SK-N-MC (cell line): ENCODE measurements around the gene GFY.

Experiments
- DNase-seq: peaks from one replicate; pipeline ENCODE4 v3.0.0-alpha.2; 2011; ENCODE audit warnings: low read depth, low spot score
- H3K27ac ChIP-seq: fragments of 200-600 bp; sonication (generic); 2 replicates; pipeline ENCODE4 v1.5.1; 2016; ENCODE audit warnings: mixed run types
- H3K36me3 ChIP-seq: fragments of 200-600 bp; sonication (generic); 2 replicates; pipeline ENCODE4 v1.6.1; 2017; ENCODE audit warnings: antibody characterized with exemption, low read length, mixed read lengths; ENCODE audit not compliant: insufficient read depth
- H3K4me3 ChIP-seq: fragments of 200-600 bp; sonication (generic); 2 replicates; pipeline ENCODE4 v1.5.1; 2016
- H3K9ac ChIP-seq: fragments of 200-600 bp; sonication (generic); 2 replicates; pipeline ENCODE4 v1.8.0; 2017; ENCODE audit warnings: mixed run types, mixed read lengths; ENCODE audit not compliant: insufficient read length
- H3K9me3 ChIP-seq: fragments of 200-600 bp; sonication (generic); 2 replicates; pipeline ENCODE4 v1.6.1; 2017; ENCODE audit warnings: low read depth, mild to moderate bottlenecking, antibody characterized with exemption, low read length, moderate library complexity, mixed read lengths
- EZH2 ChIP-seq: fragments of 200-600 bp; sonication (generic); IDR thresholded peaks from one replicate; pipeline ENCODE4 v1.6.1; 2017; ENCODE audit warnings: antibody characterized with exemption
- FOXP2 ChIP-seq: optimal IDR thresholded peaks from 2 replicates; pipeline ENCODE3; 2011; ENCODE audit warnings: mild to moderate bottlenecking, moderate library complexity; ENCODE audit not compliant: insufficient read depth; ENCODE audit errors: extremely low read length, control extremely low read depth
- POLR2AphosphoS5 ChIP-seq: IDR thresholded peaks from 2 replicates; pipeline ENCODE4 v1.6.1; 2012; ENCODE audit warnings: mild to moderate bottlenecking, low read depth, low read length, borderline replicate concordance

Gene GFY

DNA sequence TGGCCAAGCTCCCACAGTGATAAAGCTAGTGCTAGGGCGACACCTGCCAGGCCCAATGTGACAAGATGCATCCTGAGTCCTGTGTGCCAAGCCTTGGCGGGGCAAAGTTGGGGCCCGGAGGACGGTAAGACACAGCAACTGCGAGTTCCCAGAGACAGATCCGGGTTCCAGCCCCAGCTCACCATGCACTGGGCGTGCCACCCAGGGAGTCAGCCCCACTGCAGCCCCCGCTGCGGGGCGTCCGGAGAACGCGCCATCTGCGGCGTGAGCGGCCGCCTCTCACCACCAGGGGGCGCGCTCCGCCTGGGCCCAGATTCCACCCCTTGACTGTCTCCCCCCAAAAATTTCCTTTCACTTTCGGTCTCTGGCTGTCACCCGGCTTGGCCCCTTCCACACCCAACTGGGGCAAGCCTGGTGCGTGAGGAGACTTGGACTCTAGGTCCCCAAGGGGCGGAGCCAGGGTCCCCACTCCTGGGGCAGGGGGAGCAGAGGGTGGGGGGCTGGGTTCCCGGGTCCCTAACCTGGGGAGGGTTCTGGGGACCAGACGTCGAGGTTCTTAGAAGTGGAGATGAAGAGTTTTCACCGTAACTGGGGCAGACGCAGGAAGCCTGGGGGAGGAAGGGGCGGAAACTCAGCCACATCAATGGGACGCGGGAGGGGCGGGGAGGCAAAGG lies 48.8 kb downstream of the GFY start, which contains the start of gene FLT3LG:
TSS of gene FLT3LG (plus strand) at position 348 of the 674 bp plus-strand sequence. CDS start 425 bp downstream, outside the sequence.
- H3K9ac ChIP-seq = peak within 1 kb of the TSS; percentile 65
- 0 out of 2 replicates have a peak within 1 kb of the TSS, but pooled peaks have one; percentile 12 for H3K27ac ChIP-seq
- TF ChIP-seq EZH2 (no peak), POLR2AphosphoS5 (no peak), FOXP2 (no peak)
- no peaks in the 10 kb centered on the region for H3K9me3 ChIP-seq
- H3K36me3 ChIP-seq = peaks cover 4% of the 10 kb centered on the region; the same call in 1 of the 2 replicates
- DNase-seq = no peak
- peak within 1 kb of the TSS; percentile 76 for H3K4me3 ChIP-seq

DNA sequence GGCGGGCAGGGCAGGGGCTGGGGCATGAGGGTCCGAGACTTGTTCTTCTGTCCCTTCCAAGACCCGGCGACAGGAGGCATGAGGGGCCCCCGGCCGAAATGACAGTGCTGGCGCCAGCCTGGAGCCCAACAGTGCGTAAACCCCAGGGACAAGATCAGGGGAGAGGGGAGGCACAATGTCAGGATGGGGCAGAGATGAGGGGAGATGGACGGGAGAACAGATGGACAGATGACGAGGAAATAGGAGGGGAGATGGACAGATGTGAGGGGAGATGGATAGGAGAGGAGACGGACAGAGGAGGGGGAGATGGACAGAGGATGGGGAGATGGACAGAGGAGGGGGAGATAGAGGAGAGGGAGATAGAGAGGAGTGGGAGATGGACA lies 49.3 kb downstream of the GFY start:
- no peak for TF ChIP-seq POLR2AphosphoS5
- TF ChIP-seq FOXP2 = no peak
- TF ChIP-seq EZH2 = no peak
- Histone ChIP-seq H3K36me3 (peaks cover 4% of the 10 kb centered on the region; the same call in 1 of the 2 replicates), H3K27ac (no peak overlapping the region), H3K9me3 (no peaks in the 10 kb centered on the region), H3K4me3 (peak overlapping the region; percentile 76), H3K9ac (no peak overlapping the region)
- DNase-seq = no peak

DNA sequence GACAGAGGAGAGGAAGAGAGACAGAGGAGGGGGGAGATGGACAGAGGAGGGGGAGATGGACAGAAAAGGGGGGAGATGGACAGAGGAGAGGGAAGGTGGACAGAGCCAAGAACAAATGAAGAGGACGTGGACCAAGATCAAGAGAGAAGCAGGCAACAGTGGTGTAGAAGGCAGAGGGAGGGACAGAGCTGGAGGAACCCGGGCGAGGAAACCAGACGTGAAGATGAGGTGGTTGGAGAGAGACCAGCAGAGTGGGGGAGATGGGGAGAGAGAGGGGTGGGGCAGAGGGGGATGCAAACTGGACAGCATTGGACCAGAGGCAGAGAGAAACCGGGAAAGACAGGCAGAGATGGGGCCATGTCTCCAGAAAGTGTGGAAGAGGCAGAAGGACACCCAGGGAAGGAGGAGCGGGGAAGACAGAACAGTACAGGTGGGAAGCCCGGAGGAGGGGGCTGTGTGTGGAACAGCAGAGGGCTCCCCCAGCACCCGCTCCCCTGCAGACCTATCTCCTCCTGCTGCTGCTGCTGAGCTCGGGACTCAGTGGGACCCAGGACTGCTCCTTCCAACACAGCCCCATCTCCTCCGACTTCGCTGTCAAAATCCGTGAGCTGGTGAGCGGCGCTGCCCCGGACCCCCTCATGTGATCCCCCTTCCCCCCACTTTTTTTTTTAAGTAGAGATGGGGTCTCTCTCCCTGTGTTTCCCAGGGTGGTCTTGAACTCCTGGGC lies 50.2 kb downstream of the GFY start:
- Histone ChIP-seq H3K9me3 (no peaks in the 10 kb centered on the region), H3K9ac (no peak overlapping the region), H3K36me3 (no peaks in the 10 kb centered on the region), H3K27ac (no peak overlapping the region), H3K4me3 (no peak overlapping the region)
- no peak for TF ChIP-seq POLR2AphosphoS5
- TF ChIP-seq FOXP2 = no peak
- TF ChIP-seq EZH2 = no peak
- no peak for DNase-seq

DNA sequence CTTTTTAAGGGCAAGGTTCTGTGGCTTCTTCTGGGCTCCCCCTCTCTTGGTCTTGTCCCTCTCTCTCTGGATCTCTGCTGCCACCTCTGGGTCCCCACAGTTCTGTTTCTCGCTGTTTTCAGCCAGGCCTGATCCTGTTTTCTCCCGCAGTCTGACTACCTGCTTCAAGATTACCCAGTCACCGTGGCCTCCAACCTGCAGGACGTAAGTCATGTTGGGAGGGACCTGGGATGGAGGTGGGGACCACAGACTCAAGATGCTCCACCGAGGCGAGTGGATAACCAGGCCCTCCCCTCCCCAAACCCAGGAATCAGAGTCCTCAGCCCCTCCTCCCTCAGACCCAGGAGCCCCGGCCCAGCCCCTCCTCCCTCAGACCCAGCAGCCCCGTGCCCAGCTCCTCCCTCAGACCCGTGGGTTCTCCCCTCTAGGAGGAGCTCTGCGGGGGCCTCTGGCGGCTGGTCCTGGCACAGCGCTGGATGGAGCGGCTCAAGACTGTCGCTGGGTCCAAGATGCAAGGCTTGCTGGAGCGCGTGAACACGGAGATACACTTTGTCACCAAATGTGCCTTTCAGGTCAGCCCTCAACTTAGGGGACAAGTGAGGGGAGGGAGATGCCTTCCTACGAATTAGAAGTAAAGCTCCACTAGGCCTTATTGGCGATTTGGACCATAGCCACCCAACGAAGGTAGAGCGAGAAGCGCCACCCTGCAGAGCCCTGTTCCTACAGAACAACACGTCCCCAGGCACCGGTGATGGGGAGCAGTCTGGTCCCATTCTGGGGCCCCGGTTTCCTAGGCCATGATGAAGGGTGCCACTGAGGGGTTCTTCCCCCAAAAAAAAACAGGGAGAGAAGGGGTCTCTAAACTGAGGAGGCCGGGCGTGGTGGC lies 51.0 kb downstream of the GFY start:
- H3K4me3 ChIP-seq = no peak overlapping the region
- TF ChIP-seq EZH2 (no peak), FOXP2 (no peak), POLR2AphosphoS5 (no peak)
- no peak for DNase-seq
- no peak overlapping the region; the same call in 1 of the 2 replicates for H3K27ac ChIP-seq
- no peaks in the 10 kb centered on the region for H3K36me3 ChIP-seq
- H3K9me3 ChIP-seq = no peaks in the 10 kb centered on the region
- H3K9ac ChIP-seq = no peak overlapping the region
